Astrocyte (in vitro differentiated cells and primary cell): ENCODE results near the gene CACNA2D1. TPM values are rescaled to one million over a fixed set of nuclear protein-coding genes. Genes with fewer than 3 reads are reported as not detected.

Experiments
- DNase-seq: peaks from one replicate; pipeline ENCODE4 v3.0.0-alpha.2; 2010; ENCODE audit warnings: low read depth
- FAIRE-seq: peaks from 2 replicates; lab custom pipeline; 2011; peaks lifted over from hg19 to GRCh38; lab: Jason Lieb, UNC
- H2AFZ ChIP-seq: 2 replicates; pipeline ENCODE4 v1.6.0; 2012; ENCODE audit warnings: low read depth, low read length, inconsistent platforms
- H3K27ac ChIP-seq: 2 replicates; pipeline ENCODE4 v1.5.1; 2011; ENCODE audit warnings: low read depth, low read length, inconsistent platforms
- H3K27me3 ChIP-seq: 2 replicates; pipeline ENCODE4 v1.6.0; 2011; ENCODE audit warnings: low read length, inconsistent platforms; ENCODE audit not compliant: insufficient read depth
- H3K36me3 ChIP-seq: 2 replicates; pipeline ENCODE4 v1.5.1; 2011; ENCODE audit warnings: low read length, inconsistent platforms; ENCODE audit not compliant: insufficient read depth
- H3K4me1 ChIP-seq: 2 replicates; pipeline ENCODE4 v1.5.1; 2011; ENCODE audit warnings: low read length, inconsistent platforms; ENCODE audit not compliant: insufficient read depth
- H3K4me2 ChIP-seq: 2 replicates; pipeline ENCODE4 v1.6.0; 2012; ENCODE audit warnings: low read length, inconsistent platforms
- H3K4me3 ChIP-seq: 2 replicates; pipeline ENCODE4 v1.5.1; 2011; ENCODE audit warnings: low read depth, mild to moderate bottlenecking, low read length, inconsistent platforms; ENCODE audit not compliant: insufficient read depth
- H3K79me2 ChIP-seq: 2 replicates; pipeline ENCODE4 v1.6.0; 2012; ENCODE audit warnings: mild to moderate bottlenecking, low read length, inconsistent platforms; ENCODE audit not compliant: insufficient read depth
- H3K9ac ChIP-seq: 2 replicates; pipeline ENCODE4 v1.6.0; 2012; ENCODE audit warnings: mild to moderate bottlenecking, low read length, inconsistent platforms
- H3K9me3 ChIP-seq: 2 replicates; pipeline ENCODE4 v1.5.1; 2012; ENCODE audit warnings: low read depth, mild to moderate bottlenecking, low read length, inconsistent platforms; ENCODE audit not compliant: insufficient read depth
- H4K20me1 ChIP-seq: 2 replicates; pipeline ENCODE4 v1.6.0; 2012; ENCODE audit warnings: low read length, inconsistent platforms; ENCODE audit not compliant: insufficient read depth
- H3K27ac Mint-ChIP-seq: one replicate; pipeline ENCODE4 v1.8.0; 2021; ENCODE audit warnings: mild to moderate bottlenecking, mixed read lengths; ENCODE audit not compliant: unreplicated experiment
- H3K27me3 Mint-ChIP-seq: one replicate; pipeline ENCODE4 v1.8.0; 2021; ENCODE audit warnings: low read depth, mixed read lengths; ENCODE audit not compliant: unreplicated experiment
- H3K36me3 Mint-ChIP-seq: one replicate; pipeline ENCODE4 v1.8.0; 2021; ENCODE audit warnings: low read depth, mixed read lengths; ENCODE audit not compliant: unreplicated experiment
- H3K4me1 Mint-ChIP-seq: one replicate; pipeline ENCODE4 v1.8.0; 2021; ENCODE audit warnings: low read depth, mixed read lengths; ENCODE audit not compliant: unreplicated experiment
- H3K4me3 Mint-ChIP-seq: one replicate; pipeline ENCODE4 v1.8.0; 2021; ENCODE audit warnings: mild to moderate bottlenecking, moderate library complexity, mixed read lengths; ENCODE audit not compliant: unreplicated experiment
- H3K9me3 Mint-ChIP-seq: one replicate; pipeline ENCODE4 v1.8.0; 2021; ENCODE audit warnings: mild to moderate bottlenecking, mixed read lengths; ENCODE audit not compliant: unreplicated experiment
- EZH2 ChIP-seq: IDR thresholded peaks from 2 replicates; pipeline ENCODE4 v1.6.1; 2012; ENCODE audit warnings: mild to moderate bottlenecking, low read length, inconsistent platforms; ENCODE audit not compliant: insufficient read depth
- total RNA-seq: library from RNA; stranded (reverse); gene quantifications from 2 replicates; pipeline ENCODE4 v1.2.1, GENCODE V29; 2021
- TF ChIP-seq, protein P1 (sequence below): IDR thresholded peaks from 2 replicates; pipeline ENCODE4 v1.5.1; 2011; ENCODE audit warnings: low read depth, mild to moderate bottlenecking, inconsistent platforms, low read length, moderate library complexity; ENCODE audit not compliant: insufficient read depth

CACNA2D1 gene
- total RNA-seq, 1 donor from 2014 or later = 53.4 TPM

DNA sequence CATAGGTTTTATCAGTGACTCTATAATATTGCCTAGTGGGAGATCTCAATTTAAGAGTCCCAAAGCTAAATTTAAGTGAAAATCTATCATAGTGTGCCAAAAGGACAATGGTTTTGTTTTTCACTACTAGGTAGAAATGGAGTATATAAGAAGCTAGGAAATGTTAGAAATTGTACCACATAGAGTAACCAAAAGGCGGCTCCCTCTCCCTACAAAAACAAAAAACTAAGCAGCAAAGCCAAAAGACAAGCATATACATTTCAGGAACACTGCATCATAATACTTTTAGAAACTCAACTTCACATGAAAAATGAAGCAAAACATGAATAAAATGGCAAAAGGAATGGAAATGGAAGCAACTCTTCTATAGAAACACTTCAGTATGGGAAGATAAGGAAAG lies 271.6 kb downstream of the CACNA2D1 start:
- Histone ChIP-seq H3K27ac (no peak overlapping the region), H3K9me3 (no peaks in the 10 kb centered on the region), H3K27me3 (no peaks in the 10 kb centered on the region), H3K4me1 (no peaks in the 10 kb centered on the region), H3K4me3 (no peak overlapping the region), H4K20me1 (peaks cover 13% of the 10 kb centered on the region), H3K4me2 (no peak overlapping the region), H2AFZ (no peak overlapping the region), H3K79me2 (no peaks in the 10 kb centered on the region), H3K9ac (no peak overlapping the region), H3K36me3 (no peaks in the 10 kb centered on the region)
- TF ChIP-seq, protein P1, sequence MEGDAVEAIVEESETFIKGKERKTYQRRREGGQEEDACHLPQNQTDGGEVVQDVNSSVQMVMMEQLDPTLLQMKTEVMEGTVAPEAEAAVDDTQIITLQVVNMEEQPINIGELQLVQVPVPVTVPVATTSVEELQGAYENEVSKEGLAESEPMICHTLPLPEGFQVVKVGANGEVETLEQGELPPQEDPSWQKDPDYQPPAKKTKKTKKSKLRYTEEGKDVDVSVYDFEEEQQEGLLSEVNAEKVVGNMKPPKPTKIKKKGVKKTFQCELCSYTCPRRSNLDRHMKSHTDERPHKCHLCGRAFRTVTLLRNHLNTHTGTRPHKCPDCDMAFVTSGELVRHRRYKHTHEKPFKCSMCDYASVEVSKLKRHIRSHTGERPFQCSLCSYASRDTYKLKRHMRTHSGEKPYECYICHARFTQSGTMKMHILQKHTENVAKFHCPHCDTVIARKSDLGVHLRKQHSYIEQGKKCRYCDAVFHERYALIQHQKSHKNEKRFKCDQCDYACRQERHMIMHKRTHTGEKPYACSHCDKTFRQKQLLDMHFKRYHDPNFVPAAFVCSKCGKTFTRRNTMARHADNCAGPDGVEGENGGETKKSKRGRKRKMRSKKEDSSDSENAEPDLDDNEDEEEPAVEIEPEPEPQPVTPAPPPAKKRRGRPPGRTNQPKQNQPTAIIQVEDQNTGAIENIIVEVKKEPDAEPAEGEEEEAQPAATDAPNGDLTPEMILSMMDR = no peak
- Mint-ChIP-seq H3K4me3 (no peak overlapping the region), H3K9me3 (no peaks in the 10 kb centered on the region), H3K27ac (no peak overlapping the region), H3K36me3 (no peaks in the 10 kb centered on the region), H3K4me1 (no peaks in the 10 kb centered on the region), H3K27me3 (no peaks in the 10 kb centered on the region)
- no peak for FAIRE-seq
- DNase-seq = no peak

DNA sequence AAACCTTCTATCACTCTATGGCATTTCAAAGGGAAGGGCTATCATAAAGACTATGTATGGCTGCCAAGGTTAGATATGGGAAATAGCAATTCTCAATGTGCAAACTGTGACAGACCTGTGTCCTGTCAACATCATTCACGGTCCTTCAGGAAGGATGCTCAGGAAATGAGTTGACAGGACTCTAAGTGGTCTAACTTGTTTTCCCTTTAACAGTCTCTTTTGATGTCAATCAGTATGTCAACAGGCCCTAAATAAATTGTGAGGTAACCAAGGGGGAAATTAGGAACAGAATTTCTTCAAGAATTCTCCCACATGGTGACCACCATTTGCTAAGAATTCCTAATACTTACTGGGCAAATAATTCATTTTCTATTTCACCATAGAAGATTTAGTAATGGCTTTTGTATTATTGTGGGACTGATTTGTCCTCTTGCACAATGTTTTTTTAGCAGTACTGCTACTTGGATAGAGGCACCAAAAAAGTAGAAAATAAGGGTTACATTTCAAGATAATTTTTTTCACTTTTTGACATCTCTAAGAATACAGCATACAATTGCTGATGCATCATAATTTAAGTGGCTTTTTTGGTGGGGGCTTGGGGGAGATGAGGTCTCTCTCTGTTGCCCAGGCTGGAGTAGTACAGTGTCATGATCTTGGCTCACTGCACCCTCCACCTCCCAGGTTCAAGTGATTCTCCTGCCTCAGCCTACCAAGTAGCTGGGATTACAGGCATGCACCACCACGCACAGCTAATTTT lies 275.8 kb downstream of the CACNA2D1 start:
- Histone ChIP-seq H2AFZ (no peak overlapping the region), H3K4me1 (no peaks in the 10 kb centered on the region), H3K27ac (no peak overlapping the region), H3K36me3 (no peaks in the 10 kb centered on the region), H3K4me3 (no peak overlapping the region), H4K20me1 (peaks cover 13% of the 10 kb centered on the region), H3K79me2 (no peaks in the 10 kb centered on the region), H3K9ac (no peak overlapping the region), H3K27me3 (no peaks in the 10 kb centered on the region), H3K9me3 (no peaks in the 10 kb centered on the region), H3K4me2 (no peak overlapping the region)
- FAIRE-seq = no peak
- H3K4me1 Mint-ChIP-seq = no peaks in the 10 kb centered on the region
- H3K27ac Mint-ChIP-seq = no peak overlapping the region
- H3K9me3 Mint-ChIP-seq = no peaks in the 10 kb centered on the region
- DNase-seq = no peak
- no peak for TF ChIP-seq EZH2
- TF ChIP-seq, protein P1 = no peak
- no peak overlapping the region for H3K4me3 Mint-ChIP-seq
- H3K36me3 Mint-ChIP-seq = peaks cover 1% of the 10 kb centered on the region
- H3K27me3 Mint-ChIP-seq = no peaks in the 10 kb centered on the region

DNA sequence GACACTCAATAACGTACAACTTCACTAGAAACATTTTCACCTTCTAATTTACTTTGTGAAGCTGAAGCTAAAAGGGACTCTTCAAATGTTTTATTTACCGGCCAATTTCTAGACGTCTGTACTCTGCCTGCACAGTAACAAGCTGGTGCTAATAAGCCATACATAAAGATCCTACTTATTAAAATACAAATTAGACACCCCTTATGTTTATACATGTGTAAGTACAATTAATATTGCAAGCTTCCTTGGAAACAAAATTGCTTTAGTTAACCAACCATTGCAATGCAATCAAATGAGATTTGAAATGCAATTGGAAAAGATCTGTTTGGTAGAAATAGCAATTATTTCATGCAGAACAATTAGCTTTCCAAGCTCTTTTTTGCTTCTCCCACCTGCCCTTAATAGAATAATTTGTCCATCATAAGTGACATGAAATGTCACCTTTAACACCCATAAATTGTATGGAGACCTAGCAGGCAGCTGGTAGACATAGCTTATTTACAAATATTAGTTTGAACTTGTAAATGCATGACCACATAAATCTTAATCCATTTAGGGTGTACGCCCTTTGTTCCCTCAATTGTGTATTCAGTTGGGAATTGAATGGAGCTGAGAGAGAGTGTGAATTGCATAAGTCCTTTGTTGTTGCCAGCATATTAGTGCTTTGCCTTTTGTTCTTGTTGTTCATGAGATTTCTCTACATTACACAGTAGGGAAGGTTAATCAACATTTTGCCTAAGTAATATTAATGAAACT lies 277.1 kb downstream of the CACNA2D1 start:
- Histone ChIP-seq H3K9ac (no peak overlapping the region), H3K27me3 (no peaks in the 10 kb centered on the region), H3K79me2 (no peaks in the 10 kb centered on the region), H3K4me1 (no peaks in the 10 kb centered on the region), H3K9me3 (no peaks in the 10 kb centered on the region), H3K4me3 (no peak overlapping the region), H2AFZ (no peak overlapping the region), H4K20me1 (peaks cover 13% of the 10 kb centered on the region), H3K27ac (no peak overlapping the region), H3K36me3 (no peaks in the 10 kb centered on the region), H3K4me2 (no peak overlapping the region)
- no peak overlapping the region for H3K27ac Mint-ChIP-seq
- peaks cover 2% of the 10 kb centered on the region for H3K4me1 Mint-ChIP-seq
- H3K36me3 Mint-ChIP-seq = peaks cover 3% of the 10 kb centered on the region
- H3K9me3 Mint-ChIP-seq = no peaks in the 10 kb centered on the region
- DNase-seq (no peak), FAIRE-seq (no peak)
- H3K27me3 Mint-ChIP-seq = no peaks in the 10 kb centered on the region
- TF ChIP-seq, protein P1 = no peak
- TF ChIP-seq EZH2 = no peak
- no peak overlapping the region for H3K4me3 Mint-ChIP-seq
